Sciatic nerve (tissue), 2 donors: Measurements from ENCODE around the gene NUP62. TPM values are rescaled to one million over a fixed set of nuclear protein-coding genes. Genes with fewer than 3 reads are reported as not detected.
"Not testable (repeated sequence)": the region's sequence is repeated elsewhere in the genome, so short reads cannot be mapped to it uniquely, and the experiment has no call there.

Experiments
- ATAC-seq: fragments of 200-7000 bp; cut with Tn5 transposase; one replicate; pipeline ENCODE4 v1.9.1; 2020; ENCODE audit warnings: mild to moderate bottlenecking, moderate library complexity
- DNase-seq: peaks from one replicate; pipeline ENCODE4 v3.0.0-alpha.2; 2020; ENCODE audit warnings: low spot score
- intact Hi-C: fragments of 100-400 bp; cut with DNase I; formaldehyde crosslinking; loops from one replicate; pipeline ENCODE4 v1.14.2; 2022
- total RNA-seq: library from RNA; stranded (reverse); fragmentation: NEBNext Ultra II Directional; extraction: Animal tissue kit (Norgen Biotek cat#: 25700); gene quantifications from one replicate; pipeline ENCODE4 v1.2.1, GENCODE V29; 2021
- donor health status: DM: no; HTN: no; CAD: no.
- donor health status: DM: no; HTN: no; CAD: no.

The NUP62 gene
- total RNA-seq: 37.4 TPM

- intact Hi-C loops: no loop called here
- peak; percentile 87 for ATAC-seq
- DNase-seq: peak; percentile 96
These were observed at the start of gene NUP62, which contains the start of gene ATF5 for GRCh38 chr19:49929121-49929610. Gene NUP62 (minus strand): TSS chr19:49929504. CDS start chr19:49909807, 19,697 bp downstream. Gene ATF5 (plus strand): TSS chr19:49929205. CDS start chr19:49930851, 1,646 bp downstream.

GRCh38 chr19:49978324-49978723 is 49.0 kb upstream of the NUP62 start:
- no peak for ATAC-seq
- intact Hi-C loops: no loop called here
- DNase-seq: no peak

- intact Hi-C loops: no loop called here
- DNase-seq (no peak), ATAC-seq (no peak)
These were observed 48.6 kb upstream of the NUP62 start for GRCh38 chr19:49977881-49978280.

DNA sequence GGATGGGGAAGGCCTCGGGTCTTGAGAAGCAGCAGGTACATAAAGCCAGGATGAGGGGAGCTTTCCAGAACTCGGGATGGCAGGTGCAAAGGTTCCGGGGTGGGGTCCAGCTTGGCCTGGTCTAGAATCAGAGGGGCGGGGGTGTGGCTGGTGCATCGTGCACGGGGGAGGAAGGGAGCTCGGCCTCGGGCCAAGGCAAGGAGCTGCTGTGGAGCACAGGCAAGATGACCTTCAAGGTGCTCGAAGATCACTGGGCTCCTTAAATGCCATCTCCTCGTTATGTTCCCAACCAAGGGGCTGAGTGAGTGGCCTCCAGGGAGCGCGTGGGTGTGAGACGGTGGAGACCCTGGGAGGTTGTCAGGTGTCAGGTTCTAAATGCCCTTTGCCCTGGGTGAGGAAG is 47.8 kb upstream of the NUP62 start:
- intact Hi-C loops: no loop called here
- DNase-seq: no peak
- no peak for ATAC-seq

DNA sequence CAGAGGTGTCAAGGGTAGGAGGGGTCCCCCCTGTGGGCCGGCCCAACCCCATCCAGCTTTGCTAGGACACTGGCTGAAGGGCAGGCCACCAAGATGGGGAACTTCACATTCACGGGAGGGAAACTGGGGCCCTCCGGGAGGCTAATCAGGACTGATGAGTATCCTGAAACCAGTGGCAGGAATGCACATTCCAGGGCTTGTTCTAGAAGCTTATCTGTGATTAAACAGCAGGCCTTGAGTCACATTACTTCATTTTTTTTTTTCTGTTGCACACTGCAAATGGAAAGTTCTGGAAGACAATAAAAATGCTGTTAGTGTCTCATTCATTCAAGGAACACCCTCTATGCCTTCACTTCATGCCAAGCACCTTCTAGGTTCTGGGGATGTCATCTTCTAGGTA is 47.2 kb upstream of the NUP62 start:
- intact Hi-C loops: no loop called here
- DNase-seq (no peak), ATAC-seq (no peak)

GRCh38 chr19:49975051-49975450 is 45.7 kb upstream of the NUP62 start:
- ATAC-seq (no peak), DNase-seq (no peak)
- intact Hi-C loops: no loop called here

DNA sequence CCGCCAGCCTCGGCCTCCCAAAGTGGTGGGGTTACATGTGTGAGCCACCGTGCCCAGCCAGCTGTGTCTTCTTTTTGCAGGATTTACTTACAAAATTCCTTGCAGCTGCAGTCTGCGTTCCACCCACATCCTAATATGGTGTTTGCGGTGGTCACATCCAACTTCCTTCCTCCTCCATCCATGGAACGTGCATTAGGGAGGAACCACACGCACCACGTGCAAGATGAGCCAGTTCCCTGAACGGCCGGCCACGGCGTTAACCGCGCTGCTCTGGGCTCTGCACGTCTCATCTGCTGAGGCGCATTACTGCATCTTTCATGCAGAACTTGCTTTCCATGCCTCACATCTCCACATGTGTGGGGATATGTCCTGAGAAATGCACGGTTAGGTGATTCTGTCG is 44.7 kb upstream of the NUP62 start:
- ATAC-seq (no peak), DNase-seq (no peak)
- intact Hi-C loops: no loop called here

GRCh38 chr19:49972841-49973240 is 43.5 kb upstream of the NUP62 start:
- ATAC-seq (no peak), DNase-seq (no peak)
- intact Hi-C loops: no loop called here

DNA sequence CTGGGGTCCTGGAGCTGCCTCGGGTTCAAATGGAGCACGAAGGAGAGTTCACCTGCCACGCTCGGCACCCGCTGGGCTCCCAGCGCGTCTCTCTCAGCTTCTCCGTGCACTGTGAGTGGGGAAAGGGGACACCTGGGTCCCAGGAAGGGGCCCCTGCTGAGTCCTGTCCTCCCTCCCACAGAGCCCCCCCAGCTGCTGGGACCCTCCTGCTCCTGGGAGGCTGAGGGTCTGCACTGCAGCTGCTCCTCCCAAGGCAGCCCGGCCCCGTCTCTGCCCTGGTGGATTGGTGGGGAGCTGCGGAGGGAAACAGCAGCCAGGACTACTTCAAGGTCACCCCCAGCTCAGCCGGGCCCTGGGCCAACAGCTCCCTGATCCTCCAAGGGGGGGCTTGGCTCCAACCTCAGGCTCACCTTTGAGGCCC is 42.7 kb upstream of the NUP62 start:
- ATAC-seq (no peak), DNase-seq (no peak)
- intact Hi-C loops: no loop called here

- intact Hi-C loops, DNase-seq: not testable (repeated sequence)
- peak; percentile 69 for ATAC-seq
These were observed 40.1 kb upstream of the NUP62 start for GRCh38 chr19:49969355-49969754.

DNA sequence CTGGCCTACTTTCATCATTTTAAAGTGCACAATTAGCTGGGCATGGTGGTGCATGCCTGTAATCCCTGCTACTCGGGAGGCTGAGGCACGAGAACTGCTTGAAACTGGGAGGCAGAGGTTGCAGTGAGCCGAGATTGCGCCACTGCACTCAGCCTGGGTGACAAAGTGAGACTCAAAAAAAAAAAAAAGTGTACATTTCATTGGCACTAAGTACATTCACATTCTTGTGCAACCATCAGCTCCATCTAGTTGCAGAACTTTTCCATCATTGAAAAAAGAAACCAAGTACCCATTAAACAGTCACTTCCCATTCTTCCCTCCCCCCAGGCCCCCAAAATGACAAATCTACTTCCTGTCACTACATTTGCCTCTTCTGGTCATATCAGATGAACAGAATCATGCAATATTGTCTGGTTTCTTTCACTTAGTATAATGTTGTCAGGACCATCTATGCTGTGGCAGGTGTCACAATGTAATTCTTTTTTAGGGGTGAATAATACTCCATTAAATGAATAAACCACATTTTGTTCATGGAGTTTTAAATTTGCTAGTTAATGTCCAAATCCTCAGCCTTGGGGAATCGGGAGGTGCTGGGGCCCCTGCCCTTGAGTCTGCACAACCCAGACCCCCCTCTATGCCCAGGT is 39.1 kb upstream of the NUP62 start:
- intact Hi-C loops: no loop called here
- ATAC-seq (no peak), DNase-seq (no peak)

DNA sequence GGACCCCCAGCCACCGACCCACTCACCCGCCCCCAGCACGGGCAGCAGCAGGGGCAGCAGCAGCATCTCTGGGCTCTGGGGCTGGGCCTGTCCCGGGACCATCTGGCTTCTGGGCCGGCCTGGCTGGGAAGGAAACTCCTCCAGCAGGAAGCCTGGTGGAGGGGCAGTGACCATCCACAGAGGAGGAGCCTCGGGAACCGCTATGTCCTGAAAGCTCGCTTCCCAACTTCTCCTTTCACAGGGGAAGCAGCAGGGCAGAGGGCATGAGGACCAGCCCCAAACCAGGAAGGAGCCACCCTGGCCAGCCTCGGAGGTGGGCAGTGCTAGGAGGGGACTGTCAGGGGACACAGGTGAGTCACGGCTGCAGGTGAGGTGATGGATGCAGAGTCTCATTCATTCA is 31.7 kb upstream of the NUP62 start, which contains the start of gene SIGLEC11:
TSS of gene SIGLEC11 (minus strand) at position 193 of the 400 bp plus-strand sequence. CDS start at position 102, 91 bp downstream.
- DNase-seq, intact Hi-C loops: not testable (repeated sequence)
- peak; percentile 57 for ATAC-seq

DNA sequence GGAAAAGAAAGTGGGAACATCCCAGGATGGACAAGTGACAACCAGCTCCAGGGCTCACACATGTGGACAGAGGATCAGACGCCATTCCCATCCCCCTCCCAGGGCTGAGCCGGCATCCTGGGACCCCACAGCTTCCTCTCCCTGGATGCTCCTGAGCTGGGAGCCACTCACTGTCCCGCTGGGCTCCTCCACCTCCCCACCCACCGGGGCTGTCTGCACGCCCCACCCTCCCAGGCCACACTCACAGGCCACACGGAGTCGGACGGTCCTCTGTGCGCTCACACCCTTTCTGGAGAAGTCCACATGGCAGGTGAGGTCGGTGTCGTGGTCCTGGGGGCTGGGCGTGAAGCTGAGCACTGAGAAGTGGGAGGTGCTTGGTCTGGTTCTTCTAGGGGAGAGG is 30.6 kb upstream of the NUP62 start:
- intact Hi-C loops, ATAC-seq, DNase-seq: not testable (repeated sequence)

DNA sequence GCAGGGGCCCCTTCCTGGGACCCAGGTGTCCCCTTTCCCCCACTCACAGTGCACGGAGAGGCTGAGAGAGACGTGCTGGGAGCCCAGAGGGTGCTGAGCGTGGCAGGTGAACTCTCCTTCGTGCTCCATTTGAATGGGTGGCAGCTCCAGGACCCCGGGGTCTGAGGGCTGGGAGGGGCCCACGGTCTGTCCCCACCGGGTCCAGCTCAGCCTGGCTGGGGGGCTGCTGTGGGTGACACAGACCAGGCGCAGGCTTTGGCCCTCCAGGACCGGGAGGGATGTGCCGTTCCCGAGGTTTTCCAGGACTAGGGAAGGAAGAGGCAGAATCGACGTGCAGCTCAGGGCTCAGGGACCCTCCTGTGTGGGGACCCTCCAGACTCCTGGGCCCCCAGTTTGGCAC is 29.3 kb upstream of the NUP62 start:
- intact Hi-C loops, DNase-seq, ATAC-seq: not testable (repeated sequence)

DNA sequence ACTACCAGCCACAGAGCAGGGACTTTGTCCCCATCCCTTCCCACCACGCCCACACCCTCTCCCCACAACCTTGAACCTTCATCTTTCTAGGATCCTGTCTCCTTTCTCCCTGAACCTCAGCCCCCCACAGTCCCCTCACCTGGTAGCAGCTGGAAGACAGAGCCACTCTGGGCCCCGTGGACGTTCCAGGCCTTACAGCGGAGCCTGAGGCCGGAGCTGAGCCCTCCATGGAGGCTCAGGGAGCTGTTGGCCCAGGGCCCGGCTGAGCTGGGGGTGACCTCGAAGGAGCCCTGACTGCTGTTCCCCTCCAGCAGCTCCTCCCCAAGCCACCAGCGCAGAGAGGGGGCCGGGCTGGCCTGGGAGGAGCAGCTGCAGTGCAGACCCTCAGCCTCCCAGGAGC is 28.8 kb upstream of the NUP62 start:
- not testable (repeated sequence) for ATAC-seq, DNase-seq

DNA sequence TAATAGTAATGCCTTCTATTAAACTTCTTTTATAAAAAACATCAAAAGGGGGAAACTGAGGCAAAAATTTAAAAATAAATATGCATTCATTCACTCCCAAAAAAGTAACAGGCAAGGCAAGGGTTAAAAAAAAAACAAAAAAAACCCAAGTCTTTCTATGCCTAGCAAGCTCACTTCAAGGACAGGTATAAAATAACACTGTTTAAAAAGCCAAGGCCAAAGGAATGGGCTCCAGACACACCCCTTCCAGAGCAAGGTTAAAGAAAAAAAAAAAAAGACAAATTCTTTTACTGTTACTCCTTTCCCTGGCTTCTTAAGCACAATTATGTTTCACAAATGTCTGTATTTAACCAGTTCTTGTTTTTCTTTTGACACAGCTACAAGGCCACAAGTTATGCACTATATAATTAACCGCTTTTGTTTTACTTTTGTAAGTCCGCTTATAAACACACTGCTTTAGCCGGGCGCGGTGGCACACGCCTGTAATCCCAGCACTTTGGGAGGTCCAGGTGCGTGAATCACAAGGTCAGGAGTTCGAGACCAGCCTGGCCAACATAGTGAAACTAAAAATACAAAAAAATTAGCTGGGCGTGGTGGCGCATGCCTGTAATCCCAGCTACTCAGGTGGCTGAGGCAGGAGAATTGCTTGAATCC is 28.1 kb upstream of the NUP62 start:
- intact Hi-C loops: no loop called here
- DNase-seq: no peak
- no peak for ATAC-seq

More for the DNA sequence above, 28.8 kb upstream of the NUP62 start:
- intact Hi-C loops: not testable (repeated sequence)

DNA sequence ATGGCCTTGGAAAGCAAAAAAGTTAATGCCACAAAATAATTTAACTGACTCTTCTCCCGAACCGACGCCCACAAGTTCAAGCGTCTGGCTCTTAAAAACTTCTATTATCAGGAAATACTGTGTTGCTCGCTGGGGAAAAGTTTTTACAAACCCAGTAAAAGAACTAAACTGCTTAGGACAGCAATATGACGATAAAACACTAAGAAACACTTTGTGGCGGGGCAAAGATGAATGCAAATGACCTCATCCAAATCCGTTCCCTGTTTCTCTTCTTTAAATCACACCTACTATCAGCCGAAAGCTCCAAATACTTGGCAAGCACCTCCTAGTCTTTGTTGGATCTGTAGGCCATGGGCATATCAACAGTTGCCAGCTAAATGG is 26.8 kb upstream of the NUP62 start:
- DNase-seq (no peak), ATAC-seq (no peak)
- intact Hi-C loops: no loop called here

DNA sequence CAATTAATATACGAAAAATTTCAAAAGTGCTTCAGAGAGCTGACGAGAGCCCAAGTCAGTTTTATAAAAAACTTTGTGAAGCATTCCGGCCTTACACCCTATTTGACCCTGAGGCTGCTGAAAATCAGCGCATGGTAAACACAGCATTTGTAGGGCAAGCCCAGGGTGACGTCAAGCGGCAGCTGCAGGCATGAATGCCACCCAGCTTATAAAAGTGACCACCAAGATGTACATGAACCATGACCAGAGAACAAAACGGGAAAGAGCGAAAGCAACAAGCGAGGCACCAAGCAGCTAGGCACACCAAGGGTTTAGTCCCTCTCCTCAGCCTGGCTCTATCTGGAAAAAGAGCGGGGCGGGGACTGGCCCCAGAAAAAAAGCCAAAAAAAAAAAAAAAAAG is 25.6 kb upstream of the NUP62 start:
- ATAC-seq: peak; percentile 36
- intact Hi-C loops: no loop called here
- DNase-seq: no peak

- DNase-seq: no peak
- intact Hi-C loops: no loop called here
- peak; percentile 48 for ATAC-seq
These were observed 25.0 kb upstream of the NUP62 start for GRCh38 chr19:49954092-49954829.

DNA sequence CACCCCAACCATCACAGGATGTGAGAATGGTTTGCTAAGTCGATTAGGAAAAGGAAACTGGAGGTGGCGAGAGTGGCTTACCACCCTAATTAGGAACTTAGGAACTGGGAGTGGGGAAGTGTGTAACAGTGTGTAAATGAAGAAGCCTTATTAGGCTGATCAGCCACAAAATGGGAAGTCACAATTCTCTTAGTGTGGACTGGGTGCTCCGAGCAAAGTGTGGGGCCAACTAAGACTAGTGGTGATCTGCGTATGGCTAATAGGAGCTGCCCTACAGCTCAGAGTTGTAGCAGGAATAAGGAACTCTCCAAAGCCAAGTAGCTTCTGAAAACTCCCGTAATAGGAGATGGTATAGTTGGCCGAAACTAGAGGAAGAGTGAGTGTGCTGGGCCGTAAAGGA is 24.1 kb upstream of the NUP62 start:
- intact Hi-C loops: no loop called here
- ATAC-seq (peak; percentile 48), DNase-seq (no peak)
